Activated CD4-positive, alpha-beta T cell treated with anti-CD3 and anti-CD28 coated beads for 48 hours (primary cell): Measurements from ENCODE around the gene PDPK1.
A peak's percentile ranks its signal among the peaks of the same experiment; 100 is the strongest.

ENCODE experiments used
- DNase-seq: peaks from one replicate; pipeline ENCODE4 v3.0.0-alpha.2; 2020

The PDPK1 gene

GRCh38 chr16:2537451-2538379, at the start of gene PDPK1:
TSS of gene PDPK1 (plus strand) at chr16:2538021. CDS start at chr16:2538113, 92 bp downstream.
- DNase-seq, result peak; percentile 95

- no peak for DNase-seq
Measured at GRCh38 chr16:2489581-2489980, 48.2 kb upstream of the PDPK1 start.

GRCh38 chr16:2490190-2491105, 47.4 kb upstream of the PDPK1 start:
- DNase-seq, result no peak

GRCh38 chr16:2492292-2492691, 45.5 kb upstream of the PDPK1 start:
- no peak for DNase-seq

GRCh38 chr16:2493605-2494004, 44.2 kb upstream of the PDPK1 start:
- DNase-seq, result no peak

- no peak for DNase-seq
Measured at GRCh38 chr16:2494616-2495015, 43.2 kb upstream of the PDPK1 start.

GRCh38 chr16:2495041-2495440, 42.8 kb upstream of the PDPK1 start:
- DNase-seq, result no peak

- no peak for DNase-seq
Measured at GRCh38 chr16:2496223-2497115, 41.4 kb upstream of the PDPK1 start.

- DNase-seq, result no peak
Measured at GRCh38 chr16:2497116-2497630, 40.6 kb upstream of the PDPK1 start.

- DNase-seq, result no peak
Measured at GRCh38 chr16:2497695-2498484, 39.9 kb upstream of the PDPK1 start.

- no peak for DNase-seq
Measured at GRCh38 chr16:2498531-2499253, 39.1 kb upstream of the PDPK1 start.

GRCh38 chr16:2499454-2499853, 38.4 kb upstream of the PDPK1 start:
- no peak for DNase-seq

- no peak for DNase-seq
Measured at GRCh38 chr16:2499890-2500429, 37.9 kb upstream of the PDPK1 start.

- no peak for DNase-seq
Measured at GRCh38 chr16:2500430-2500917, 37.3 kb upstream of the PDPK1 start.

- DNase-seq, result peak; percentile 87
Measured at GRCh38 chr16:2500918-2501750, 36.7 kb upstream of the PDPK1 start.

- DNase-seq, result no peak
Measured at GRCh38 chr16:2501946-2502895, 35.6 kb upstream of the PDPK1 start.

- no peak for DNase-seq
Measured at GRCh38 chr16:2505695-2506094, 32.1 kb upstream of the PDPK1 start.

- no peak for DNase-seq
Measured at GRCh38 chr16:2507052-2507659, 30.7 kb upstream of the PDPK1 start.
